GM12873 (cell line): ENCODE results near the gene ENDOG.
A peak's percentile ranks its signal among the peaks of the same experiment; 100 is the strongest.

Source experiments
- TF ChIP-seq, protein P1 (sequence below): IDR thresholded peaks from 2 replicates; pipeline ENCODE4 v1.5.1; 2012; ENCODE audit warnings: low read depth, mild to moderate bottlenecking, moderate library complexity, low read length, control low read depth; ENCODE audit not compliant: insufficient read depth; ENCODE audit errors: missing control alignments

Gene ENDOG

DNA sequence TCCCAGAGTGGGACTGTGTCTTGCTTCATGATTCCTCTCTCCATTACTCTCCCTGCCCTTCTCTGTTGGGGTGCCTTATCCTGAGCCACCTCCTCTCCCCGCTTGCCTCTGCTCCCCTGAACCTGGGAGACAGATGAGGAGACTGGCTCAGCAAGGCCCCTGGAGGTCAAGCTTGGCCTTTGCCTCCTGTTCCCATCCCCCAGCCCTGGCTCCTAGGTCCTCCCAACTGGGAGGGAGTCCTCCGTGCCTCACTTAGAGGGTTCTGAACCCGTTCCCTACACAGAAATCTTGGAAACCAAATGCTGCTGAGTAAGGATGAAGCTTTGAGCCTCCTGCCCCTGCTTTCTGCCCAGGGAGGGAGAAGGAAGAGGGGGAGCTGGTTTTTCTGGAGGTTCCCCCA is 9.8 kb upstream of the ENDOG start:
- TF ChIP-seq, protein P1, sequence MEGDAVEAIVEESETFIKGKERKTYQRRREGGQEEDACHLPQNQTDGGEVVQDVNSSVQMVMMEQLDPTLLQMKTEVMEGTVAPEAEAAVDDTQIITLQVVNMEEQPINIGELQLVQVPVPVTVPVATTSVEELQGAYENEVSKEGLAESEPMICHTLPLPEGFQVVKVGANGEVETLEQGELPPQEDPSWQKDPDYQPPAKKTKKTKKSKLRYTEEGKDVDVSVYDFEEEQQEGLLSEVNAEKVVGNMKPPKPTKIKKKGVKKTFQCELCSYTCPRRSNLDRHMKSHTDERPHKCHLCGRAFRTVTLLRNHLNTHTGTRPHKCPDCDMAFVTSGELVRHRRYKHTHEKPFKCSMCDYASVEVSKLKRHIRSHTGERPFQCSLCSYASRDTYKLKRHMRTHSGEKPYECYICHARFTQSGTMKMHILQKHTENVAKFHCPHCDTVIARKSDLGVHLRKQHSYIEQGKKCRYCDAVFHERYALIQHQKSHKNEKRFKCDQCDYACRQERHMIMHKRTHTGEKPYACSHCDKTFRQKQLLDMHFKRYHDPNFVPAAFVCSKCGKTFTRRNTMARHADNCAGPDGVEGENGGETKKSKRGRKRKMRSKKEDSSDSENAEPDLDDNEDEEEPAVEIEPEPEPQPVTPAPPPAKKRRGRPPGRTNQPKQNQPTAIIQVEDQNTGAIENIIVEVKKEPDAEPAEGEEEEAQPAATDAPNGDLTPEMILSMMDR: no peak

DNA sequence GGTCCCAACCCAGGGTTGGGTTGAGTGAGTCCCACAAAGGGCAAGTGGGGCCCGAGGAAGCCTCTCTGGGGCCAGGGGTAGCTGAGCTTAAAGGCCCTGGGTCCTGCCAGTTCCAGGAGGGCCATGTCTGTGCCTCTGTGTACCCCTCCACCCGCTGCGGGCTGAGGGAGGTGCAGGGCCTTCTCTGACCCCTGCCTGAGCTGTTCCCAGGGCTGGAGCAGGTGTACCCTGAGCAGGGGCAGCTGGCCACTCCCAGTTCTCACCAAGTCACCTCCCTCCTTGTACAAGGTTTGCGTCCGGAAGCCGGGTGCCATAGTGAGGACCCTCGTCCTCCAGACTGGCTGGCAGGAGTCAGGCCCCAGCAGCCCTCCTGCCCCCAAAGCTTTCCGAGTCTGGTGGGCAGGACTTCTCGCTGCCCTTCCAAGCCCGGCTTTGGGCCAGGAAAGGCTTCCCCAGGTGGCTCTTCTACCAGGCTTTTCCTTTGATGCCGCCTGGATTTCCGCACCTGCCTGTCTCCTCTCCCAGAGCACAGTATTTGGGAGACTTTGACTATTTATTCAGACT is 9.2 kb upstream of the ENDOG start:
- TF ChIP-seq, protein P1: no peak

DNA sequence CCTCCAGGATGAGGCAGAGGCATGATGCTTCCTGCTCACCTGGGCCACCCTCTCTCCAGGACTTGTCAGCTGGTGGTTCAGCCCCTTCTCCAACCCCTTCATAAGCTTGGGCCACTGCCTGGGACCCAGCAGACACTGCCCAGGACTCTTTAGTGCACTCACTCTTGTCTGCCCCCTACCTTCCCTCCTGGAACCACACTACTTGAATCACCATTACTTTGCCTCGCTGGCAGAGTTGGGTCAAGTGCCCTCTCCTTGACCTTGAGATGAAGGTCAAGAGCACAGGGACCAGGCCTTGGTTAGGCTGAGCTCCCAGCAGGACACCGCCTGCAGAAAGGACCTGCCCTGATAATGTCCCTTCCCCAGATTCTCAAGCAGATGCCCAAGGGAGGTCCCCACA is 8.5 kb upstream of the ENDOG start:
- TF ChIP-seq, protein P1: peak; percentile 25

DNA sequence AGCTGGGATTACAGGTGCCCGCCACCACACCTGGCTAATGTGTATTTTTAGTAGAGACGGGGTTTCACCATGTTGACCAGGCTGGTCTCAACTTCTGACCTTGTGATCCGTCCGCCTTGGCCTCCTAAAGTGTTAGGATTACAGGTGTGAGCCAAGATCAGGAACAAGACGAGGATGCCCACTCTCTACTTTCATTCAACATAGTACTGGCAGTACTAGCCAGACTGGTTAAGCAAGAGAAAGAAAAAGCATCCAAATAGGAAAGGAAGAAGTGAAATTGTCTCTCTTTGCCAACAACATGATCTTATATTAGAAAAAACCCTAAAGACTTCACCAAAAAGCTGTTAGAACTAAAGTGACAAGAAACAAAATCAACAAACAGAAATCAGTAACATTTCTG is 7.4 kb upstream of the ENDOG start:
- TF ChIP-seq, protein P1: no peak

DNA sequence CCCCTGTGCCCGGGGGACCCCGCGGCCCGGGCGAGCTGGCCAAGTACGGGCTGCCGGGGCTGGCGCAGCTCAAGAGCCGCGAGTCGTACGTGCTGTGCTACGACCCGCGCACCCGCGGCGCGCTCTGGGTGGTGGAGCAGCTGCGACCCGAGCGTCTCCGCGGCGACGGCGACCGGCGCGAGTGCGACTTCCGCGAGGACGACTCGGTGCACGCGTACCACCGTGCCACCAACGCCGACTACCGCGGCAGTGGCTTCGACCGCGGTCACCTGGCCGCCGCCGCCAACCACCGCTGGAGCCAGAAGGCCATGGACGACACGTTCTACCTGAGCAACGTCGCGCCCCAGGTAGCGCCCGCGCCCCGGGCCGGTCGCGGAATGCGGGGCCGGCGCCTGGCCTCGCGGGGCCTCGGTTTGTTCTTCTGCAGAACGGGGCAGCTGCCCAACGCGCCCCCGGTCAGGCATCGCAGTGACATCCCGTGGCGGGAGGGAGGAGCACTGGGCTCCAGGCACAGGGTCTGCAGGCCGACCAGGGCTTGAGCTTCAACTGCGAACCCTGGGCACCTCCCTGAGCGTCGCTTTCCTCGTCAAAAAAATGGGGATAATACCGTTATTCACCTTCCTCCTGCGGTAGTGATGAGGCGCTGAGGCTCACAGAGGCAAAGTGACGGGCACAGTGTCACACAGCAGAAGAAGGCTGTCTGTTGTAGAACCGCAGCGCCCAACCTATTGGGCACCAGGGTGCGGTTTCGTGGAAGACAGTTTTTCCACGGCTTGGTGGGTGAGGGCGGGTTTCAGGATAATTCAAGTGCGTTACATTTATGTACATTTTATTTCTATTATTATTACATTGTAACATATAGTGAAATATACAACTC is 777 bp downstream of the ENDOG start:
- TF ChIP-seq, protein P1: no peak

DNA sequence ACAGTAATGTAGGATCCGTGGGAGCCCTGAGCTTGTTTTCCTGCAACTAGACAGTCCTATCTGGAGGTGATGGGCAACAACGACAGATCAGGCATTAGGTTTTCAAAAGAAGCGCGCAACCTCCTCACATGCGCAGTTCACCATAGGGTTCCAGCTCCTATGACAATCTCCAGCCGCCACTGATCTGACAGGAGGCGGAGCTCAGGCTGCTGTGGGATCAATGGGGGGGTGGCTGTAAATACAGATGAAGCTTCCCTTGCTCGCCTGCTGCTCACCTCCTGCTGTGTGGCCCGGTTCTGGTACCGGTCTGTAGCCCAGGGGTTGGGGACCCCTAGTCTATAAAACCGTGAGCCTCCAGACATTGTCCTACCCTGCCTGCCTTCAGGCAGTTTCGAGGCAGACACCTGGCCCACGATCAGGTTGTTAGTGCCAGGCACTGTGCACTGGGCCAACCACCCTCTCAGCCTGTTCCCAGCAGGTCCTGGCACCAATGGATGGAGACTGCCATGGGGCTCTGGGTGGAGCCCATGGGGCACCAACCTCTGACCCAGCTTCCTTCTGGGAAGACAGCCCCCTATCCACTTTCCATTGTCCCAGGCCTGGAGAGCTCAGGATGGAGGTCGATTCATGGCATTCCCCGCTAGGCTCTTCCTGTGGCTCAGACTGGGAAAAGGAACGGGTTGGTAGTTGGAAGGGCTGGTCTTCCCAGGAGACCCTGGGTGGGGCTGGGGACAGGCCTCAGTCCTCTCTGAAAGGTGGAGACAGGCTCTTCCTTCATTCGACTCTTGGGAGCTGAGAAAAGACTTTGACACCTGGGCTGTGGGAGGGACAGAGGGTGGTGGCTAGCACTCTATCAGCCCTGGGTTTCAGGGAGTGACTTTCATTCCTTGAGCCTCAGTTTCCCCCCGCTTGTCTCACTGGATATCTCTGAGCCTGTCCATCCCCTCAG is 1.7 kb downstream of the ENDOG start:
- TF ChIP-seq, protein P1: no peak
